Mucosa of descending colon (tissue), 3 donors: ENCODE data around the gene UBE2Z. TPM values are rescaled to one million over a fixed set of nuclear protein-coding genes. Genes with fewer than 3 reads are reported as not detected.
A peak's percentile ranks its signal among the peaks of the same experiment; 100 is the strongest.

ENCODE experiments used
- ATAC-seq: fragments of 200-7000 bp; cut with Tn5 transposase; one replicate; pipeline ENCODE4 v1.9.1; 2020; ENCODE audit warnings: mild to moderate bottlenecking, moderate library complexity
- DNase-seq, 3 donors: peaks; one replicate each; pipeline ENCODE4 v3.0.0-alpha.2; 2020
- H3K36me3 ChIP-seq: fragments of 200-600 bp; one replicate; pipeline ENCODE4 v1.8.0; 2021; ENCODE audit warnings: low read depth, mild to moderate bottlenecking
- H3K4me1 ChIP-seq: fragments of 200-600 bp; one replicate; pipeline ENCODE4 v1.8.0; 2021; ENCODE audit warnings: low read depth, mild to moderate bottlenecking
- H3K4me3 ChIP-seq: fragments of 200-600 bp; one replicate; pipeline ENCODE4 v1.8.0; 2021; ENCODE audit warnings: mild to moderate bottlenecking
- H3K9me3 ChIP-seq: fragments of 200-600 bp; one replicate; pipeline ENCODE4 v1.8.0; 2021; ENCODE audit warnings: mild to moderate bottlenecking
- CTCF ChIP-seq: fragments of 200-600 bp; IDR thresholded peaks from one replicate; pipeline ENCODE4 v1.8.0; 2022; ENCODE audit warnings: antibody characterized with exemption, mild to moderate bottlenecking
- intact Hi-C, 2 donors: fragments of 100-400 bp; cut with DNase I in 1 of 2; cut with micrococcal nuclease in 1 of 2; formaldehyde crosslinking; loops; one replicate each; pipeline versions ENCODE4 v1.11.0 to v1.11.1; 2022; cut with DNase I, micrococcal nuclease
- total RNA-seq, 3 donors: library from RNA; stranded (reverse); fragmentation: NEBNext Ultra II Directional in 2 of 3; extraction: Animal tissue kit (Norgen Biotek cat#: 25700) in 2 of 3; gene quantifications; one replicate each; pipeline versions ENCODE4 v1.2.1 to v1.2.4, GENCODE V29; 2021 to 2023
- donor health status: DM: no; HTN: no; CAD: no; lungs with moderate emphysema.
- donor health status: DM: no; HTN: no; CAD: no.
- donor health status: DM: no; HTN: yes; CAD: no.

UBE2Z gene
- total RNA-seq, 3 donors from 2014 or later: 67.6 to 70.5 (median 68.1) TPM

- peak; percentile 80 for TF ChIP-seq CTCF
- no peaks in the 10 kb centered on the region for H3K36me3 ChIP-seq
- H3K4me1 ChIP-seq: peaks cover 8% of the 10 kb centered on the region
- DNase-seq (peak in 1 of 3 donors; percentile 72), ATAC-seq (peak; percentile 92)
- no peaks in the 10 kb centered on the region for H3K9me3 ChIP-seq
- intact Hi-C loops: loop anchor here (2.0 to 10.0 kb wide), 3 partner anchors 72 to 204 kb away; no protein-coding TSS in a partner anchor
- H3K4me3 ChIP-seq: no peak overlapping the region
These were observed 29.0 kb upstream of the UBE2Z start for GRCh38 chr17:48878920-48879898.

- no peaks in the 10 kb centered on the region for H3K36me3 ChIP-seq
- H3K4me1 ChIP-seq: peaks cover 7% of the 10 kb centered on the region
- ATAC-seq: no peak
- DNase-seq: no peak
- H3K9me3 ChIP-seq: no peaks in the 10 kb centered on the region
- no peak for TF ChIP-seq CTCF
- no peak overlapping the region for H3K4me3 ChIP-seq
- intact Hi-C loops: loop anchor here in 1 of 2 donors (5.0 kb wide), 1 partner anchor 155 kb away; the partner anchor contains the start of gene HOXB13
These were observed 25.9 kb upstream of the UBE2Z start for GRCh38 chr17:48882272-48882671.

- Histone ChIP-seq H3K4me3 (no peak overlapping the region), H3K36me3 (no peaks in the 10 kb centered on the region), H3K4me1 (peaks cover 2% of the 10 kb centered on the region), H3K9me3 (no peaks in the 10 kb centered on the region)
- DNase-seq: no peak
- TF ChIP-seq CTCF: no peak
- ATAC-seq: no peak
- intact Hi-C loops: loop anchor here in 1 of 2 donors (5.0 kb wide), 1 partner anchor 156 kb away; the partner anchor contains the start of gene HOXB13
These were observed 25.0 kb upstream of the UBE2Z start for GRCh38 chr17:48883171-48883570.

- Histone ChIP-seq H3K4me3 (no peak overlapping the region), H3K4me1 (peaks cover 14% of the 10 kb centered on the region), H3K9me3 (no peaks in the 10 kb centered on the region), H3K36me3 (peaks cover 5% of the 10 kb centered on the region)
- no peak for TF ChIP-seq CTCF
- intact Hi-C loops: no loop called here
- DNase-seq (no peak), ATAC-seq (no peak)
These were observed 18.1 kb upstream of the UBE2Z start for GRCh38 chr17:48890086-48890485.

- TF ChIP-seq CTCF: no peak
- DNase-seq (peak in 1 of 3 donors; percentile 38), ATAC-seq (peak; percentile 21)
- Histone ChIP-seq H3K36me3 (peaks cover 5% of the 10 kb centered on the region), H3K9me3 (no peaks in the 10 kb centered on the region), H3K4me3 (peak overlapping the region; percentile 58), H3K4me1 (peaks cover 14% of the 10 kb centered on the region)
- intact Hi-C loops: no loop called here
These were observed 15.1 kb upstream of the UBE2Z start for GRCh38 chr17:48892940-48893645.
